Prostate gland (tissue), 2 donors: Measurements from ENCODE around the gene CGNL1. TPM values are rescaled to one million over a fixed set of nuclear protein-coding genes. Genes with fewer than 3 reads are reported as not detected.

Experiments
- DNase-seq: peaks from one replicate; pipeline ENCODE4 v3.0.0-alpha.2; 2019; ENCODE audit warnings: low spot score
- H3K27ac ChIP-seq, 2 donors: fragments of 200-600 bp; sonication (generic); 2 replicates each; pipeline ENCODE4 v1.5.1; 2017 to 2019
- H3K27me3 ChIP-seq: fragments of 200-600 bp; sonication (generic); replicated peaks from 2 replicates; pipeline ENCODE4 v1.5.1; 2019; ENCODE audit not compliant: insufficient read depth
- H3K36me3 ChIP-seq, 2 donors: fragments of 200-600 bp; sonication (generic); 1 replicate in 1 of 2; 2 replicates in 1 of 2; pipeline versions ENCODE4 v1.5.1 to v1.8.1; 2017 to 2019
- H3K4me1 ChIP-seq: fragments of 200-600 bp; sonication (generic); replicated peaks from 2 replicates; pipeline ENCODE4 v1.5.1; 2019
- H3K4me3 ChIP-seq, 2 donors: fragments of 200-600 bp; sonication (generic); 2 replicates each; pipeline ENCODE4 v1.5.1; 2017 to 2019
- H3K9me3 ChIP-seq: fragments of 200-600 bp; sonication (generic); 2 replicates; pipeline ENCODE4 v1.5.1; 2017
- CTCF ChIP-seq, 4 experiments: fragments of 200-600 bp in 2 of 4; fragments of 450-650 bp in 2 of 4; sonication (generic) in 2 of 4; IDR thresholded peaks; 1 replicate in 3 of 4; 2 replicates in 1 of 4; pipeline ENCODE4 v1.5.1; 2016 to 2019; ENCODE audit warnings: antibody characterized with exemption in 4 of 4, mild to moderate bottlenecking in 2 of 4, moderate library complexity in 2 of 4
- POLR2A ChIP-seq: fragments of 450-650 bp; IDR thresholded peaks from one replicate; pipeline ENCODE4 v1.6.1; 2016; ENCODE audit warnings: antibody characterized with exemption, mild to moderate bottlenecking
- POLR2AphosphoS5 ChIP-seq: sonication (generic); formaldehyde crosslinking; IDR thresholded peaks from one replicate; pipeline ENCODE4 v1.6.1; 2017; ENCODE audit warnings: antibody characterized with exemption
- WGBS: methylation state at CpG from one replicate; pipeline ENCODE4 v1.1.5; 2018; 5-methylcytosine and 5-hydroxymethylcytosine counted together
- intact Hi-C: fragments of 100-400 bp; cut with DNase I; formaldehyde crosslinking; loops from one replicate; pipeline ENCODE4 v1.14.2; 2022
- total RNA-seq, 2 donors: library from RNA; depleted of rRNA; stranded (reverse); fragments of >200 nt; gene quantifications; one replicate each; pipeline ENCODE4 v1.1.0, GENCODE V29; 2016

CGNL1 gene
- total RNA-seq, 2 donors from 2014 or later, result 49.0 to 65.6 TPM

GRCh38 chr15:57343048-57343447 lies 33.3 kb upstream of the CGNL1 start:
- 88% methylated on average over 7 of the region's 7 CpGs for WGBS
- no peaks in the 10 kb centered on the region for H3K36me3 ChIP-seq
- no peaks in the 10 kb centered on the region for H3K9me3 ChIP-seq
- H3K4me3 ChIP-seq, result no peak overlapping the region
- no peak overlapping the region for H3K27ac ChIP-seq
- DNase-seq, result no peak
- H3K4me1 ChIP-seq, result no peaks in the 10 kb centered on the region
- TF ChIP-seq POLR2A, result no peak
- no peak for TF ChIP-seq CTCF (IDR thresholded peaks at IDR 0.05)
- no peak for TF ChIP-seq POLR2AphosphoS5
- no peaks in the 10 kb centered on the region for H3K27me3 ChIP-seq
- intact Hi-C loops, result loop anchor here (5.0 kb wide), 1 partner anchor 199 kb away; no protein-coding TSS in a partner anchor

- no peak overlapping the region for H3K4me3 ChIP-seq
- intact Hi-C loops, result loop anchor here (5.0 kb wide), 1 partner anchor 199 kb away; no protein-coding TSS in a partner anchor
- H3K27ac ChIP-seq, result no peak overlapping the region
- no peaks in the 10 kb centered on the region for H3K9me3 ChIP-seq
- H3K27me3 ChIP-seq, result no peaks in the 10 kb centered on the region
- TF ChIP-seq POLR2AphosphoS5, result no peak
- TF ChIP-seq CTCF (IDR thresholded peaks at IDR 0.05), result no peak
- no peak for TF ChIP-seq POLR2A
- no peak for DNase-seq
- no peaks in the 10 kb centered on the region for H3K4me1 ChIP-seq
- 74% methylated on average over 6 of the region's 6 CpGs for WGBS
- H3K36me3 ChIP-seq, result no peaks in the 10 kb centered on the region
Measured at GRCh38 chr15:57343498-57343897, 32.8 kb upstream of the CGNL1 start.

- TF ChIP-seq POLR2AphosphoS5 (no peak), POLR2A (no peak), CTCF (IDR thresholded peaks at IDR 0.05) (no peak)
- H3K9me3 ChIP-seq, result no peaks in the 10 kb centered on the region
- DNase-seq, result no peak
- 96% methylated on average over 9 of the region's 9 CpGs for WGBS
- intact Hi-C loops, result loop anchor here (5.0 kb wide), 1 partner anchor 198 kb away; no protein-coding TSS in a partner anchor
- no peaks in the 10 kb centered on the region for H3K27me3 ChIP-seq
- no peaks in the 10 kb centered on the region for H3K36me3 ChIP-seq
- no peak overlapping the region for H3K27ac ChIP-seq
- no peak overlapping the region for H3K4me3 ChIP-seq
- no peaks in the 10 kb centered on the region for H3K4me1 ChIP-seq
Measured at GRCh38 chr15:57344282-57344681, 32.0 kb upstream of the CGNL1 start.

- no peaks in the 10 kb centered on the region for H3K4me1 ChIP-seq
- TF ChIP-seq POLR2AphosphoS5 (no peak), CTCF (IDR thresholded peaks at IDR 0.05) (peak in 2 of 4 experiments; percentile 29 to 37)
- no peak overlapping the region for H3K27ac ChIP-seq
- no peak overlapping the region for H3K4me3 ChIP-seq
- no peaks in the 10 kb centered on the region for H3K36me3 ChIP-seq
- no peaks in the 10 kb centered on the region for H3K27me3 ChIP-seq
- 74% methylated on average over 5 of the region's 5 CpGs for WGBS
- DNase-seq, result no peak
- no peaks in the 10 kb centered on the region for H3K9me3 ChIP-seq
- intact Hi-C loops, result no loop called here
Measured at GRCh38 chr15:57345584-57345983, 30.7 kb upstream of the CGNL1 start.

- intact Hi-C loops, result no loop called here
- no peaks in the 10 kb centered on the region for H3K27me3 ChIP-seq
- H3K4me1 ChIP-seq, result no peaks in the 10 kb centered on the region
- 69% methylated on average over 1 of the region's 1 CpG for WGBS
- no peaks in the 10 kb centered on the region for H3K9me3 ChIP-seq
- no peaks in the 10 kb centered on the region for H3K36me3 ChIP-seq
- H3K27ac ChIP-seq, result no peak overlapping the region
- TF ChIP-seq CTCF (IDR thresholded peaks at IDR 0.05) (no peak), POLR2A (no peak), POLR2AphosphoS5 (no peak)
- H3K4me3 ChIP-seq, result no peak overlapping the region
- DNase-seq, result no peak
Measured at GRCh38 chr15:57348081-57348480, 28.2 kb upstream of the CGNL1 start.
